GM18520 (cell line): ENCODE results near the gene PDGFRB.

ENCODE experiments used
- ATAC-seq: cut with Tn5 transposase; IDR thresholded peaks from one replicate; pipeline ENCODE4 v1.9.1; 2021; ENCODE audit not compliant: unreplicated experiment

Gene PDGFRB

GRCh38 chr5:150132740-150133139, 22.9 kb downstream of the PDGFRB start:
- no peak for ATAC-seq

GRCh38 chr5:150131978-150132694, 23.5 kb downstream of the PDGFRB start:
- no peak for ATAC-seq

- no peak for ATAC-seq
These were observed 24.2 kb downstream of the PDGFRB start for GRCh38 chr5:150131461-150131860.

- ATAC-seq = no peak
These were observed 25.1 kb downstream of the PDGFRB start for GRCh38 chr5:150130493-150130922.

- ATAC-seq = no peak
These were observed 25.7 kb downstream of the PDGFRB start for GRCh38 chr5:150129813-150130492.

- ATAC-seq = no peak
These were observed 26.2 kb downstream of the PDGFRB start for GRCh38 chr5:150129454-150129812.

GRCh38 chr5:150126921-150127265, 28.8 kb downstream of the PDGFRB start:
- ATAC-seq = no peak

GRCh38 chr5:150126199-150126920, 29.3 kb downstream of the PDGFRB start:
- no peak for ATAC-seq

GRCh38 chr5:150125334-150125733, 30.3 kb downstream of the PDGFRB start:
- no peak for ATAC-seq

- ATAC-seq = no peak
These were observed 31.0 kb downstream of the PDGFRB start for GRCh38 chr5:150124596-150124995.

- no peak for ATAC-seq
These were observed 31.5 kb downstream of the PDGFRB start for GRCh38 chr5:150124111-150124557.

GRCh38 chr5:150123542-150123941, 32.1 kb downstream of the PDGFRB start:
- no peak for ATAC-seq

- no peak for ATAC-seq
These were observed 32.8 kb downstream of the PDGFRB start for GRCh38 chr5:150122536-150123481.

- no peak for ATAC-seq
These were observed 33.5 kb downstream of the PDGFRB start for GRCh38 chr5:150122158-150122510.

GRCh38 chr5:150121448-150122157, 34.0 kb downstream of the PDGFRB start:
- no peak for ATAC-seq

GRCh38 chr5:150120617-150121447, 34.8 kb downstream of the PDGFRB start:
- no peak for ATAC-seq

GRCh38 chr5:150120062-150120441, 35.6 kb downstream of the PDGFRB start:
- ATAC-seq = no peak

GRCh38 chr5:150119421-150120061, 36.1 kb downstream of the PDGFRB start:
- ATAC-seq = no peak
